ENCODE data around the gene HMGN2. TPM values are rescaled to one million over a fixed set of nuclear protein-coding genes. Genes with fewer than 3 reads are reported as not detected.
"Not testable (repeated sequence)": the region's sequence is repeated elsewhere in the genome, so short reads cannot be mapped to it uniquely, and the experiment has no call there.

HMGN2 gene
- total and polyA plus RNA-seq, 5 experiments from 2014 or later, result 382 to 759 (median 634) TPM

DNA sequence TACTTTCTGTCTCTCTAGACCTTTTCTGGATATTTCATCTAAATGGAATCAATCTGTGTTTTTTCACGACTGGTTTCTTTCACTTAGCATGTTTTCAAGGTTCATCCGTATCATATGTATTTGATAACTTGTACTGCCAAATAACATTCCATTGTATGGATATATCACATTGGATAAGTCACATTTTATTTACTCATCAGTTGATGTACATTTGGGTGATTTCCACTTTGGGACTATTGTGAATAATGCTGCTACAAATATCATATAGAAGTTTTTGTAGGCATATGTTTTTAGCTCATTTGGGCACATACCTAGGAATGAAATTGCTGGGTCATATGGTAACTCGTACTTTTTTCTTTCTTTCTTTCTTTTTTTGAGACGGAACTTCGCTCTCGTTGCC, 6.7 kb downstream of the HMGN2 start:
- Mint-ChIP-seq H3K27ac (peak overlapping the region in 5 of 10 donors; percentile 12 to 88 (median 58)), H3K4me1 (peaks cover 15 to 35% (median 29%) of the 10 kb centered on the region in 4 donors), H3K27me3 (no peaks in the 10 kb centered on the region), H3K4me3 (no peak overlapping the region), H3K9me3 (no peaks in the 10 kb centered on the region), H3K36me3 (peaks cover 0 to 59% (median 3%) of the 10 kb centered on the region in 3 donors)
- no peak for DNase-seq
- POLR2A ChIA-PET, result interaction anchor here (0.6 to 0.8 kb wide), 2 partner anchors 12 to 152 kb away, joined by 3 read pairs; no protein-coding TSS in a partner anchor
- no peak for ATAC-seq

DNA sequence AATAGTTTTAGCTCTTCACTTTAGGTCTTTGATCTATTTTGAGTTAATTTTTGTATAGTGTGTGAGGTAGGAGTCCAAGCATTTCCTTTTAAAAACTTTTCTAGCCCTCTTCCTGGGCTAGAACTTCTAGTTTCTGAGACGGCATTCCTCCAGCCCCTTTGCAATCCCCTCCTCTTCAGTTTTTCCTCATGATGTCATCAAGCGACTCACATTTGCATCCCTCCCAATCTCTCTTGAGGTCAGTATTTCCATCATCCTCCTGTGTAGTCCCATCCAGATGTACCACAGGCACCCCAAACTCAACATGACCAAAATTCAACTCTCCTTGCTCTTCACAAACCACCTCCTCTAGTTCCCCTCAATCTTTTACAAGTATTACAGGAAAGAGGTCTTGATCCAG, 10.7 kb downstream of the HMGN2 start:
- Mint-ChIP-seq H3K27me3 (no peaks in the 10 kb centered on the region), H3K4me1 (peaks cover 0 to 12% (median 7%) of the 10 kb centered on the region in 4 donors), H3K9me3 (no peaks in the 10 kb centered on the region), H3K27ac (peak overlapping the region in 9 of 10 donors; percentile 6 to 81 (median 57)), H3K36me3 (peaks cover 0 to 26% (median 3%) of the 10 kb centered on the region in 3 donors), H3K4me3 (no peak overlapping the region)
- ATAC-seq, result no peak
- no peak for DNase-seq
- POLR2A ChIA-PET, result interaction anchor here (1.2 to 2.7 kb wide), 2 partner anchors 11 to 17 kb away, joined by 3 to 11 read pairs; partner anchors contain the start of gene HMGN2

DNA sequence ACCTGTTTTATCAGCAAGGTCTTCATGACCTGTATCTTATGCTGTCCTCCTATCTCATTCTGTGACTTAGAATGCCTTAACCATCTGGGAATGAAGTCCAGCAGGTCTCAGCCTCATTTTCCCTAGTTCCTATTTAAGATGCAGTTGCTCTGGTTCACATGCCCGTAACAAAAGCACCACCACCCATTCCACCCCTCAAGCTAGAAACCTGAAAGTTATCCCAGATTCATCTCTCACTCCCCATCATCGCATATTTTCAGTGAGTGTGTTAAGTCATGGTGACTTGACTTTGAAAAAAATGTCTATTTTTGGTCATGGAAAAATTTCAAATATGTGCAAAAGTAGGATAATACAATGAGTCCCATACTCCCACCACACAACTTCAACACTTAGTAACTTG, 11.7 kb downstream of the HMGN2 start:
- POLR2A ChIA-PET, result interaction anchor here (0.6 to 1.3 kb wide), 3 partner anchors 11 to 1082 kb away, joined by 3 read pairs; no protein-coding TSS in a partner anchor
- Mint-ChIP-seq H3K4me3 (no peak overlapping the region), H3K4me1 (peaks cover 0 to 9% (median 4%) of the 10 kb centered on the region in 4 donors), H3K36me3 (peaks cover 0 to 19% (median 3%) of the 10 kb centered on the region in 3 donors), H3K27ac (peak overlapping the region in 7 of 10 donors; percentile 14 to 89 (median 41)), H3K9me3 (no peaks in the 10 kb centered on the region), H3K27me3 (no peaks in the 10 kb centered on the region)
- no peak for ATAC-seq
- DNase-seq, result no peak

DNA sequence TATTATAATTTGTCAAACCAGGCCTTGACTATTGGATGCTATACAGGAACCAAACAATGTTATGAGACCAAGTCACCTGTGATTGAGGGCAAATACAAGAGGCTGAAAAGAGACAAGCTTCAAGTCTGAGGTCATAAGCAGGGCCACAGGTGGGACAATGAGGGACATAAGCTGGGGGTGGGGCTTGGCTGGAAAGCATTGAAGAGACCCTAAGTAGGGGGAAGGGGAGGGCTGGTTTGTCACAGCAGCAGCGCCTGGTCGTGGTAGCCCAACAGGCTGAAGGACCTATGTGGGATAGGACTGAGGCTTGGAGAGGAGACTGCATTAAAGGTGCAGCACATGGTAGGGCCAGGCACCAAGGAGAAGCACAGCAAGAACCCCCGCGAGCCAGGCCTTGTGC, 17.9 kb downstream of the HMGN2 start:
- H3K9me3 Mint-ChIP-seq, result no peaks in the 10 kb centered on the region
- no peaks in the 10 kb centered on the region for H3K27me3 Mint-ChIP-seq
- DNase-seq (no peak), ATAC-seq (no peak)
- H3K4me3 Mint-ChIP-seq, result no peak overlapping the region
- no peaks in the 10 kb centered on the region for H3K36me3 Mint-ChIP-seq
- peak overlapping the region in 1 of 10 donors; percentile 21 for H3K27ac Mint-ChIP-seq
- POLR2A ChIA-PET, result interaction anchor here (1.2 to 1.8 kb wide), 2 partner anchors 10 to 12 kb away, joined by 3 to 5 read pairs; no protein-coding TSS in a partner anchor
- H3K4me1 Mint-ChIP-seq, result peaks cover 0 to 3% (median under 1%) of the 10 kb centered on the region in 4 donors

DNA sequence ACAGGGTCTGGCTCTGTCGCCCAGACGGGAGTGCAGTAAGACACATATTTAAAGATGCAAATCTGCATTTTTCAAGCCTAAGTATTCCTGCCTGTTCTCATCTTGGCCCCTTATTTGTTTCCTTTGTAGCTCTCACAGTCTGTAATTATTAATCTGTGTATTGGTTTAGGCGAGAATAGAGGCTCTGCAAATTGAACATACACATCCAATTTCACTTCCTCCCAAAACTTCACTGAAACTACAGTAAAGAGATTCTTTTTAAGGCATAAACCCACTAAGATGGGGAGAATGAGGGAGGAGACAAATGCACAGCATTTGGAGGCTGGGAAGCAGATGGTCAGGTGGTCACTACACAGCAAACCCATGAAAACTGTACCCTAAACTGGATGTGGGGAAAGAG, 21.0 kb downstream of the HMGN2 start:
- POLR2A ChIA-PET, result no interaction called here
- peaks cover 0 to 5% (median 2%) of the 10 kb centered on the region in 4 donors for H3K4me1 Mint-ChIP-seq
- H3K36me3 Mint-ChIP-seq, result no peaks in the 10 kb centered on the region
- ATAC-seq (no peak), DNase-seq (no peak)
- no peaks in the 10 kb centered on the region for H3K9me3 Mint-ChIP-seq
- H3K4me3 Mint-ChIP-seq, result no peak overlapping the region
- H3K27ac Mint-ChIP-seq, result peak overlapping the region in 1 of 10 donors; percentile 31
- H3K27me3 Mint-ChIP-seq, result no peaks in the 10 kb centered on the region

DNA sequence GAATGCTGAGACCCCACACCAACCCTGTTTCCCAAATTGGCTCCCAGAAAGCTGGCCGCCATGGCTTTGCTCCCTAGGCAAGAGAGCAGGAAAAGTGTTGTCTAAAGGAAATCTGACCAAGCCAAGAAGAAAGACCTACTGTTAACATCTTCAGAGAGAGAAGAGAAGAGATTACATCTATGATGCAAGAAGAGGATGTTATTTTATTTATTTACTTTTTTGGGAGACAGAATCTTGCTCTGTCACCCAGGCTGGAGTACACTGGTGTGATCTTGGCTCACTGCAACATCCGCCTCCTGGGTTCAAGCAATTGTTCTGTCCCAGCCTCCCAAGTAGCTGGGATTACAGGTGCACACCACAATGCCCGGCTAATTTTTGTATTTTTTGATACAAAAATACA, 21.7 kb downstream of the HMGN2 start:
- Mint-ChIP-seq H3K9me3 (no peaks in the 10 kb centered on the region), H3K4me1 (peaks cover 0 to 7% (median 4%) of the 10 kb centered on the region in 4 donors), H3K27ac (no peak overlapping the region), H3K27me3 (no peaks in the 10 kb centered on the region), H3K4me3 (no peak overlapping the region), H3K36me3 (no peaks in the 10 kb centered on the region)
- POLR2A ChIA-PET, result interaction anchor here (0.6 kb wide), 1 partner anchor 738 kb away, joined by 3 read pairs; no protein-coding TSS in a partner anchor
- DNase-seq, result no peak
- ATAC-seq, result no peak

DNA sequence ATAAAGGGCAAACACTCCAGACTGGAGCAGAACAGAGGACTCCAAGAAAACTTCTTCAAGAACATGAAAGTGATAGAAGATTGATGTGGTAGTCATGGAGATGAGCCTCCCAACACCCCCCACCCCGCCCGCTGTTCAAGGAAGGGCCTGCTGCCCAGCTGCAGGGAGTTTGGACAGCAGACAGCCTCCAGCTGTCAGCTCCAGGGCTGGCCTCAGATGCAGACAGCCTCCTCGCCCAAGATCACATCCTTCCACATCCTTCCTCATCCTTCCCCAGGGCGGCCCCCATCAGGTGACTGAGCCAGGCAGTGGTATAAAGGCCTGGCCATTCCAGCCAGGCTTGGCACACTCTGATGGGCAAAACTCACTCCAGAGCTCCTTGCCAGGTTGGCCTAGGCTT, 24.6 kb downstream of the HMGN2 start:
- ATAC-seq, result no peak
- no peak overlapping the region for H3K4me3 Mint-ChIP-seq
- H3K27me3 Mint-ChIP-seq, result no peaks in the 10 kb centered on the region

DNA sequence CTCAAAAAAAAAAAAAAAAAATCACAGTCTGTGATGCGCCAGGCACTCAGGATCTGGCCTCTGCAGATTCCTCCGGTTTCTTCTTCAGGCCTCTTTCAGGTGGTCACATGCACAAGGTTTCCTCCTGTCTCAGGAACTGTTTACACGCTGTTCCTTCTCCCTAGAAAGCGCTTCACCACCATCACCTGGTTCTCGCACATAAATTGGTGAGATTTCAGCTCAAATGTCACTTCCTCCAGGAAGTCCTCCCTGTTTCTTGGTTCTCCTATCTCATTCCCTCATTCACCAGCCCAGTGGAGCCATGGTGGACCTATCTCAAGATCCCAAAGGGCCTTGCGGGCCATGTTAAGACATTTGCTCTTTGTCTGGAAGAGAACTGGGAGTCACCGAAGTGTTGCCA, 26.7 kb downstream of the HMGN2 start:
- peak overlapping the region in 6 of 10 donors; percentile 20 to 67 (median 50) for H3K4me3 Mint-ChIP-seq
- POLR2A ChIA-PET, result interaction anchor here (0.6 to 0.7 kb wide), 2 partner anchors 9 to 1991 kb away, joined by 3 read pairs; no protein-coding TSS in a partner anchor

More for the DNA sequence above, 24.6 kb downstream of the HMGN2 start:
- no peak for DNase-seq
- peak overlapping the region in 2 of 10 donors; percentile 4 to 27 for H3K27ac Mint-ChIP-seq
- POLR2A ChIA-PET, result interaction anchor here (0.5 to 1.2 kb wide), 4 partner anchors 9 to 112 kb away, joined by 3 to 4 read pairs (median 4); no protein-coding TSS in a partner anchor
- H3K36me3 Mint-ChIP-seq, result no peaks in the 10 kb centered on the region
- no peaks in the 10 kb centered on the region for H3K9me3 Mint-ChIP-seq
- H3K4me1 Mint-ChIP-seq, result peaks cover 7 to 15% (median 11%) of the 10 kb centered on the region in 4 donors

DNA sequence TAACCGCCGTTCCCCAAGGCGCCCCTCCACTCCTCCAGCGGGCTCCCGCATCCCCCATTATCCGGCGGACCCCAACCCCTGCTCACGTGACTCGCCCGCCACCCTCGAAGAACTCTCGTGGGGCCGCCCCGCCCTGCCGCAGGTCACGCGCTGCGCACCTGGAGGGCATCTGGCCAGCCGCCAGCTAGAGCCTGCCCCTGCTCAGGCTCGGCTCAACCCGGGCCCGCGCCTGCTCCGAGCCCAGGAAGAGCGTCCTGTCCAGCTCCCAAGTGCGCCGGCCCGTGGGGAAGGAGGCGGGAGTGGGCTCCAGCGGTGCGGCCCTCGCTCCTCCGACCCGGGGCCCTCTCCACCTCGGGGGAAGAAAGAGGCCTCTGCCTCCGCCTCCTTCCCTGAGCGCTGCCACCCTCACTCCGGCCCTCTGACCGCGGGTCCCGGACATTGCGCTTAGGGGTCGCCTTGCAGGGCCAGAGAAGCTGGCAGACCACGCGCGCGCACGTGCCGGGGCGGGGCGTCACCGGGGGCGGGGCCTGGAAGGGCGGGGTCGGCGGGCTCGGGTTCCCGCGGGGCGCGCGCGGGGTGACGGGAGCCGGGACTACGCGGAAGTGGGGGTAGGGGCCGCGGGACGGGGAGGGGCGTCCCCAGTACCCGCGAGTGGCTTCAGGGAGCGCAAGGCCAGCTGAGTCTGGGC, 28.4 kb downstream of the HMGN2 start:
- POLR2A ChIA-PET, result interaction anchor here (0.8 to 2.9 kb wide), 30 partner anchors 10 to 1253 kb away, joined by 3 to 49 read pairs (median 4); partner anchors contain the start of genes CEP85, DHDDS, GPATCH3 and GPN2
- DNase-seq (peak; percentile 76 to 92 (median 88)), ATAC-seq (peak; percentile 73)
- H3K36me3 Mint-ChIP-seq, result no peaks in the 10 kb centered on the region
- peaks cover 6 to 23% (median 17%) of the 10 kb centered on the region in 4 donors for H3K4me1 Mint-ChIP-seq
- H3K27ac Mint-ChIP-seq, result peak overlapping the region in 9 of 10 donors; percentile 81 to 97 (median 93)
- no peaks in the 10 kb centered on the region for H3K27me3 Mint-ChIP-seq
- peak overlapping the region; percentile 82 to 90 (median 86) for H3K4me3 Mint-ChIP-seq
- no peaks in the 10 kb centered on the region for H3K9me3 Mint-ChIP-seq

More for the DNA sequence above, 26.7 kb downstream of the HMGN2 start:
- Mint-ChIP-seq H3K36me3 (no peaks in the 10 kb centered on the region), H3K27ac (peak overlapping the region in 8 of 10 donors; percentile 13 to 72 (median 30)), H3K9me3 (no peaks in the 10 kb centered on the region), H3K4me1 (peaks cover 7 to 23% (median 17%) of the 10 kb centered on the region in 4 donors), H3K27me3 (no peaks in the 10 kb centered on the region)
- no peak for ATAC-seq
- no peak for DNase-seq

DNA sequence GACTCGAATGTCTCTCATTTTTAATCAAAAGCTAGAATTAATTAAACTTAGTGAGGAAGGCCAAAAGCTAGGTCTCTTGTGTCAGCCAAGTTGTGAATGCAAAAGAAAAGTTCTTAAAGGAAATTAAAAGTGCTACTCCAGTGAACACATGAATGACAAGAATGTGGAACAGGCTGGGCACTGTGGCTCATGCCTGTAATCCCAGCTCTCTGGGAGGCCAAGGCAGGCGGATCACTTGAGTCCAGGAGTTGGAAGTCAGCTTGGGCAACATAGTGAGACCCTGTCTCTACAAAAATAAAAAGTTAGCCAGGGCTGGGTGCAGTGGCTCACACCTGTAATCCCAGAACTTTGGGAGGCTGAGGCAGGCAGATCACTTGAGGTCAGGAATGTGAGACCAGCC, 38.5 kb downstream of the HMGN2 start:
- H3K27ac Mint-ChIP-seq, ATAC-seq, H3K36me3 Mint-ChIP-seq, H3K4me3 Mint-ChIP-seq, DNase-seq, H3K4me1 Mint-ChIP-seq, H3K27me3 Mint-ChIP-seq, H3K9me3 Mint-ChIP-seq: not testable (repeated sequence)
- POLR2A ChIA-PET, result interaction anchor here (1.0 kb wide), 1 partner anchor 28 kb away, joined by 6 read pairs; no protein-coding TSS in a partner anchor

DNA sequence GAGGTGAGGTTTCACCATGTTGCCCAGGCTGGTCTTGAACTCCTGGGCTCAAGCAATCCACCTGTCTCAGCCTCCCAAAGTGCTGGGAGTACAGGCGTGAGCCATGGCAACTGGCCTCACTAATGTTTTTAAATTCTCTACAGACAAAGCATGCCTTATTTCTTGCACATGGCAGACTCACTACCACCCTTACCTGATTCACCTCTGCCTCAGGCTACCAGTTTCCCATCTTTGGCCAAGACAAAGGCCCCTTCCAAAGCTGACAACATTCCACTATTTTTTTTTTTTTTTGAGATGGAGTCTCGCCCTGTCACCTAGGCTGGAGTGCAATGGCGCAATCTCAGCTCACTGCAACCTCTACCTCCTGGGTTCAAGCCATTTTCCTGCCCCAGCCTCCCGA, 43.6 kb downstream of the HMGN2 start:
- DNase-seq, H3K9me3 Mint-ChIP-seq, H3K36me3 Mint-ChIP-seq, H3K4me1 Mint-ChIP-seq, H3K27me3 Mint-ChIP-seq, H3K27ac Mint-ChIP-seq, ATAC-seq, H3K4me3 Mint-ChIP-seq: not testable (repeated sequence)
- POLR2A ChIA-PET, result interaction anchor here (0.7 kb wide), 1 partner anchor 207 kb away, joined by 3 read pairs; no protein-coding TSS in a partner anchor

DNA sequence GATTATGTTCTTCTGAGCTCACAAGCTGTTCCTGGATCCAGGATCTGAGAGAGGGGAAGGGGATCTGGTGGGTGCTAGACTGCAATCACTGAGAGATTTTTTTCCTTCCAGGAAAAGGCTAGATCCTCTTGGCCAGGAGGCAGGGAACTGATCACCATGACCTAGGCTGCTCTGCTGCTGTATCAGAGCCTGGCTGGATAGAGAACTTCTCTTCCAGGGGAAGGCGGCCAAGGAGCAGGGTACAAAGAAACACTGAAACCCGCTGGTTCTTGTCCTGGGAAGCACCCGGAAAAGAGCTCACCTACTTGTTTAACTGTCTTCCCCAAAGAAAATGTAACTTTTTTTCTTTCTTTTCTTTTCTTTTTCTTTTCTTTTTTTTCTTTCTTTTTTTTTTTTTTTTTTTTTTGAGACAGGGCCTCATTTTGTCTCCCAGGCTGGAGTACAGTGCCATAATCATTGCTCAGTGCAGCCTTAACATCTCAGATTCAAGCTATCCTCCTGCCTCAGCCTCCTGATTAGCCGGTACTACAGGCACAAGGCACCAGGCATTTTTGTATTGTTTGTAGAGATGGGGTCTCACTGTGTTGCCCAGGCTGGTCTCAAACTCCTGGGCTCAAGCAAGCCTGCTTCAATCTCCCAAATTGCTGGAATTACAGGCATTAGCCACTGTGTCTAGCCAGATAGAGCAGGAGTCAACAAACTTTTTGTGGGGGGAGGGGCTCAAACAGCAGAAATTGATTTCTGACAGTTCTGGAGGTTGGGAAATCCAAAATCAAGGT, 44.9 kb downstream of the HMGN2 start:
- Mint-ChIP-seq H3K27ac (peak overlapping the region in 2 of 10 donors; percentile 17 to 49), H3K4me1 (no peaks in the 10 kb centered on the region), H3K9me3 (no peaks in the 10 kb centered on the region), H3K4me3 (no peak overlapping the region), H3K27me3 (peaks cover 0 to 1% (median 0%) of the 10 kb centered on the region in 5 donors), H3K36me3 (no peaks in the 10 kb centered on the region)
- POLR2A ChIA-PET, result interaction anchor here (0.6 kb wide), 1 partner anchor 1317 kb away, joined by 3 read pairs; no protein-coding TSS in a partner anchor
- DNase-seq (no peak), ATAC-seq (no peak)

All from naive thymus-derived CD8-positive, alpha-beta T cell (primary cell).